Aorta (tissue), 5 donors: ENCODE measurements around the gene POU2AF2. TPM values are rescaled to one million over a fixed set of nuclear protein-coding genes. Genes with fewer than 3 reads are reported as not detected.
"Not testable (repeated sequence)": the region's sequence is repeated elsewhere in the genome, so short reads cannot be mapped to it uniquely, and the experiment has no call there.

Source experiments
- ATAC-seq: fragments of 200-7000 bp; cut with Tn5 transposase; one replicate; pipeline ENCODE4 v1.9.1; 2022; ENCODE audit warnings: moderate library complexity; ENCODE audit not compliant: low FRiP score
- DNase-seq, 2 donors: peaks; one replicate each; pipeline ENCODE4 v3.0.0-alpha.2; 2020
- H3K27ac ChIP-seq, 2 donors: one replicate each; pipeline ENCODE4 v1.5.1; 2013; ENCODE audit warnings: low read length in 2 of 2, mild to moderate bottlenecking in 2 of 2, moderate library complexity in 2 of 2, control low read depth in 1 of 2, inconsistent platforms in 1 of 2, low read depth in 1 of 2
- H3K27me3 ChIP-seq, 2 donors: one replicate each; pipeline ENCODE4 v1.6.1; 2013; ENCODE audit warnings: control low read depth in 1 of 2, low read length in 1 of 2, mild to moderate bottlenecking in 1 of 2, moderate library complexity in 1 of 2; ENCODE audit not compliant: insufficient read depth in 2 of 2, control insufficient read depth in 1 of 2
- H3K36me3 ChIP-seq, 2 donors: one replicate each; pipeline ENCODE4 v1.6.1; 2013; ENCODE audit warnings: control low read depth in 1 of 2, low read length in 1 of 2, mild to moderate bottlenecking in 1 of 2; ENCODE audit not compliant: insufficient read depth in 2 of 2, control insufficient read depth in 1 of 2
- H3K4me1 ChIP-seq, 2 donors: one replicate each; pipeline ENCODE4 v1.6.1; 2013; ENCODE audit warnings: low read length in 2 of 2, control low read depth in 1 of 2, mild to moderate bottlenecking in 1 of 2, moderate library complexity in 1 of 2; ENCODE audit not compliant: insufficient read depth in 2 of 2, control insufficient read depth in 1 of 2
- H3K4me3 ChIP-seq, 2 donors: one replicate each; pipeline ENCODE4 v1.5.1; 2013; ENCODE audit warnings: low read length in 2 of 2, control low read depth in 1 of 2, mild to moderate bottlenecking in 1 of 2
- H3K9me3 ChIP-seq: one replicate; pipeline ENCODE4 v1.6.1; 2013; ENCODE audit warnings: mild to moderate bottlenecking, low read length; ENCODE audit not compliant: control insufficient read depth
- WGBS, 2 donors: extraction: QIAGEN DNeasy Blood & Tissue Kit; methylation state at CpG; one replicate each; pipeline ENCODE4 v1.1.7; 2013; 5-methylcytosine and 5-hydroxymethylcytosine counted together
- intact Hi-C, 2 donors: fragments of 100-400 bp; cut with DNase I; formaldehyde crosslinking; loops; one replicate each; pipeline versions ENCODE4 v1.14.2 to v1.15.0; 2022
- polyA plus RNA-seq, 2 donors: library from polyadenylated mRNA; stranded (reverse); fragments of 200-250 nt; gene quantifications; one replicate each; pipeline ENCODE4 v1.2.3, GENCODE V29; 2013
- total RNA-seq, 2 donors: library from RNA; stranded (reverse); fragmentation: NEBNext Ultra II Directional; extraction: Animal tissue kit (Norgen Biotek cat#: 25700); gene quantifications; one replicate each; pipeline ENCODE4 v1.2.1, GENCODE V29; 2021
- donor health status: healthy with polysubstance abuse.
- donor health status: Bipolar disorder and iron deficiency.
- donor health status: DM: no; HTN: no; CAD: no.
- donor health status: DM: no; HTN: no; CAD: no.
- donor health status: DM: yes; HTN: yes; CAD: no.

Gene POU2AF2
- total and polyA plus RNA-seq, 4 donors, result not detected

DNA sequence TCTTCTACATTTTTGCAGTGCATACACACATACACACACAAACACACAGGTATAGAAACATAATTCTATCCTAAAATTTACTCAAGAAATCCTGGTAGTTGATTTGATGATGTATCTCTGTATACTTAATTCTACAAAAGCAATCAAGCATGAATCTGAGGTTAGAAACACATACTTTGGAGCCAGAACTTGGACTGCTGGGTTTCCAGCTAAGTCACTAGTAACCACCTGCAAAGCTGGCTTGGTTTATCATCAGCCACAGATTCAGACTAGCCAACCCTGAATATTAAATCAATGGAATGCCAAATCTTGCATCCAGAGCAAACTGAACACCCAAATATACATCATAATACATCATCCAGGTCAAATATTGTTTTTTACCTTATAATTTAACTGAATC is 24.8 kb upstream of the POU2AF2 start:
- Histone ChIP-seq H3K4me1 (no peaks in the 10 kb centered on the region), H3K27ac (no peak overlapping the region), H3K36me3 (no peaks in the 10 kb centered on the region), H3K27me3 (no peaks in the 10 kb centered on the region), H3K4me3 (no peak overlapping the region), H3K9me3 (no peaks in the 10 kb centered on the region)
- no peak for DNase-seq
- ATAC-seq, result no peak
- intact Hi-C loops, result loop anchor here in 1 of 2 donors (10.0 kb wide), 1 partner anchor 506 kb away; the partner anchor contains the start of gene ARHGAP20

- no peaks in the 10 kb centered on the region for H3K9me3 ChIP-seq
- H3K4me3 ChIP-seq, result no peak overlapping the region
- DNase-seq, result no peak
- H3K27me3 ChIP-seq, result no peaks in the 10 kb centered on the region
- WGBS, 2 donors, result 87 to 92% methylated on average over 4 of the region's 4 CpGs
- no peaks in the 10 kb centered on the region for H3K36me3 ChIP-seq
- intact Hi-C loops, result loop anchor here in 1 of 2 donors (10.0 kb wide), 1 partner anchor 506 kb away; the partner anchor contains the start of gene ARHGAP20
- no peak for ATAC-seq
- no peaks in the 10 kb centered on the region for H3K4me1 ChIP-seq
- H3K27ac ChIP-seq, result no peak overlapping the region
These were observed 24.3 kb upstream of the POU2AF2 start for GRCh38 chr11:111221208-111221607.

DNA sequence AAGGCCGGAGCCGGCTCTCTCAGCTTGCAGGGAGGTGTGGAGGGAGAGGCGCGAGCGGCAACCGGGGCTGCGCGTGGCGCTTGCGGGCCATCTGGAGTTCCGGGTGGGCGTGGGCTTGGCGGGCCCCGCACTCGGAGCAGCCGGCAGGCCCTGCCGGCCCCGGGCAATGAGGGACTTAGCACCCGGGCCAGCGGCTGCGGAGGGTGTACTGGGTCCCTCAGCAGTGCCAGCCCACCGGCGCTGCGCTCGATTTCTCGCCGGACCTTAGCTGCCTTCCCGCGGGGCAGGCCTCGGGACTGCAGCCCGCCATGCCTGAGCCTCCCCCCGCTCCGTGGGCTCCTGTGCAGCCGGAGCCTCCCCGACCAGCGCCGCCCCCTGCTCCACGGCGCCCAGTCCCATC is 23.6 kb upstream of the POU2AF2 start:
- H3K36me3 ChIP-seq, H3K27me3 ChIP-seq, H3K27ac ChIP-seq, H3K4me3 ChIP-seq, ATAC-seq, H3K4me1 ChIP-seq, DNase-seq, H3K9me3 ChIP-seq: not testable (repeated sequence)
- 90 to 95% methylated on average over 29 to 39 of the region's 39 CpGs for WGBS, 2 donors
- intact Hi-C loops, result loop anchor here in 1 of 2 donors (10.0 kb wide), 1 partner anchor 507 kb away; the partner anchor contains the start of gene ARHGAP20

DNA sequence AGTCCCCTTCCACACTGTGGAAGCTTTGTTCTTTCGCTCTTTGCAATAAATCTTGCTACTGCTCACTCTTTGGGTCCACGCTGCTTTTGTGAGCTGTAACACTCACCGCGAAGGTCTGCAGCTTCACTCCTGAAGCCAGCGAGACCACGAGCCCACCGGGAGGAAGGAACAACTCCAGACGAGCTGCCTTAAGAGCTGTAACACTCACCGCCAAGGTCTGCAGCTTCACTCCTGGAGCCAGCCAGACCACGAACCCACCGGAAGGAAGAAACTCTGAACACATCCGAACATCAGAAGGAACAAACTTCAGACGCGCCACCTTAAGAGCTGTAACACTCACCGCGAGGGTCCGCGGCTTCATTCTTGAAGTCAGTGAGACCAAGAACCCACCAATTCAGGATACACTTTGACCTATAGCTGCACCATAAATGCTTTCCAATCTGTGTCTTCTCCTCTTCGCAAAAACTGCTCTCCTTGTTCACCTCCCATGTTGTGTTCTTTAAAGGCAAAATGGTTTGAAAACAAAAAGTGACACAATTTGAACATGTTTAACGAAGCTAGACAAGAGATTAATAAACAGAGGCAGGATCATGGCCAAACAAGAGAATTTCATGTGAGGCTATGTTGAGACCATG is 22.6 kb upstream of the POU2AF2 start:
- not testable (repeated sequence) for H3K27ac ChIP-seq, H3K4me1 ChIP-seq, H3K4me3 ChIP-seq, H3K36me3 ChIP-seq, H3K9me3 ChIP-seq, DNase-seq, ATAC-seq, H3K27me3 ChIP-seq
- intact Hi-C loops, result loop anchor here in 1 of 2 donors (10.0 kb wide), 1 partner anchor 508 kb away; the partner anchor contains the start of gene ARHGAP20
- 87 to 91% methylated on average over 20 of the region's 20 CpGs for WGBS, 2 donors

- H3K4me1 ChIP-seq, result no peaks in the 10 kb centered on the region
- no peaks in the 10 kb centered on the region for H3K9me3 ChIP-seq
- H3K27me3 ChIP-seq, result no peaks in the 10 kb centered on the region
- no peak for ATAC-seq
- 61 to 78% methylated on average over 3 of the region's 3 CpGs for WGBS, 2 donors
- no peak overlapping the region for H3K4me3 ChIP-seq
- no peaks in the 10 kb centered on the region for H3K36me3 ChIP-seq
- intact Hi-C loops, result loop anchor here in 1 of 2 donors (10.0 kb wide), 1 partner anchor 511 kb away; the partner anchor contains the start of gene ARHGAP20
- DNase-seq, result no peak
- H3K27ac ChIP-seq, result no peak overlapping the region
These were observed 19.6 kb upstream of the POU2AF2 start for GRCh38 chr11:111225881-111226280.

- ATAC-seq (no peak), DNase-seq (no peak)
- no peak overlapping the region for H3K27ac ChIP-seq
- intact Hi-C loops, result loop anchor here (10.0 kb wide), 4 partner anchors 225 to 775 kb away; partner anchors contain the start of gene ARHGAP20 (in 2 of the 2)
- no peak overlapping the region for H3K4me3 ChIP-seq
- H3K27me3 ChIP-seq, result no peaks in the 10 kb centered on the region
- H3K36me3 ChIP-seq, result no peaks in the 10 kb centered on the region
- no peaks in the 10 kb centered on the region for H3K4me1 ChIP-seq
- WGBS, 2 donors, result 71 to 80% methylated on average over 6 of the region's 6 CpGs
- no peaks in the 10 kb centered on the region for H3K9me3 ChIP-seq
These were observed 15.9 kb upstream of the POU2AF2 start for GRCh38 chr11:111229604-111230003.

DNA sequence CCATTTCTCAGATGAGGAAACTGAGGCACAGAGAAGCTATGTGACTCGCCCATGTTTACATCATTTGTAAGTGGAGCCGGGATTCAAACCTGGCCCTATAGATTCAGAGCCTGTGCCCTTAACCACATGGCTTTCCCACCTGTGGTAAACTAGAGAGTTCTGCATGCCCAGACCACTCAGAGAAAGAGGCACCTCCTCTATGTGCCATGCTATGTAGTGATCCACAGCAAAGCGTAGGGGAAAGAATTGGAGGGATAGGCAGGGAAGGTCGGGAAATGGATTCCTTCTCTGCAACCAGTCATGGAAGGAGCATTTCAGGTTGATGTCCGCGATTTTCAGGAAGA is 15.4 kb upstream of the POU2AF2 start:
- DNase-seq, result no peak
- no peak overlapping the region for H3K27ac ChIP-seq
- H3K4me1 ChIP-seq, result no peaks in the 10 kb centered on the region
- H3K4me3 ChIP-seq, result no peak overlapping the region
- no peaks in the 10 kb centered on the region for H3K27me3 ChIP-seq
- no peaks in the 10 kb centered on the region for H3K9me3 ChIP-seq
- ATAC-seq, result peak; percentile 8
- 45 to 48% methylated on average over 6 of the region's 6 CpGs for WGBS, 2 donors
- intact Hi-C loops, result loop anchor here (10.0 kb wide), 4 partner anchors 225 to 775 kb away; partner anchors contain the start of gene ARHGAP20 (in 1 of the 2)
- no peaks in the 10 kb centered on the region for H3K36me3 ChIP-seq

GRCh38 chr11:111231836-111232235 is 13.7 kb upstream of the POU2AF2 start:
- H3K4me1 ChIP-seq, result no peaks in the 10 kb centered on the region
- WGBS, 2 donors, result 93% methylated on average over 3 of the region's 3 CpGs
- intact Hi-C loops, result loop anchor here (10.0 kb wide), 4 partner anchors 227 to 777 kb away; partner anchors contain the start of gene ARHGAP20 (in 1 of the 2)
- no peak for ATAC-seq
- DNase-seq, result no peak
- no peaks in the 10 kb centered on the region for H3K27me3 ChIP-seq
- no peak overlapping the region for H3K4me3 ChIP-seq
- no peaks in the 10 kb centered on the region for H3K9me3 ChIP-seq
- H3K27ac ChIP-seq, result no peak overlapping the region
- H3K36me3 ChIP-seq, result no peaks in the 10 kb centered on the region

DNA sequence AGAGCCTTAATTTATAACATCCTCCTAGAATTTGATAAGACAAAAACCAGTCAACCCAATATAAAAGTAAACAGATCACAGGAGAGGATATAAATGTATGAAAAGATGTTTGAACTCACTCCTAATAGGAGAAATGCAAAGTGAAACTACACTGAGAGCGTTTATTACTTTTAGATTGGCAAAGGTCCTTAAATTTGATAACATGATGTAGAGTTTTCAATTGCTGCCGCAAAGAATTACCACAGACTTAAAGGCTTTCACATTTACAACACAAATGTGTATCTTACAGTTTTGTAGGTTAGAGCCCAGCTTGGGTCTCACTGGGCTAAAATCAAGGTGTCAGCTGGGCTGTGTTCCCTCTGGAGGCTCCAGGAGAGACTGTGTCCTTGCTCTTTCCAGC is 9.1 kb upstream of the POU2AF2 start:
- intact Hi-C loops, result loop anchor here (10.0 kb wide), 4 partner anchors 232 to 782 kb away; partner anchors contain the start of gene ARHGAP20 (in 1 of the 2)
- no peak overlapping the region for H3K4me3 ChIP-seq
- ATAC-seq (no peak), DNase-seq (no peak)
- no peaks in the 10 kb centered on the region for H3K9me3 ChIP-seq
- no peaks in the 10 kb centered on the region for H3K4me1 ChIP-seq
- H3K36me3 ChIP-seq, result no peaks in the 10 kb centered on the region
- peaks cover 0 to 2% of the 10 kb centered on the region in 2 donors for H3K27me3 ChIP-seq
- H3K27ac ChIP-seq, result no peak overlapping the region
- 8 to 18% methylated on average over 2 of the region's 2 CpGs for WGBS, 2 donors
